Coronary artery (tissue), 2 donors: ENCODE data around the gene CELF2.
A peak's percentile ranks its signal among the peaks of the same experiment; 100 is the strongest.

Experiments used
- DNase-seq: peaks from one replicate; pipeline ENCODE4 v3.0.0-alpha.2; 2017; ENCODE audit warnings: low spot score
- H3K27ac ChIP-seq, 2 donors: fragments of 200-600 bp; sonication (generic); one replicate each; pipeline ENCODE4 v1.5.1; 2016 to 2019
- H3K4me3 ChIP-seq: fragments of 200-600 bp; sonication (generic); 2 replicates; pipeline ENCODE4 v1.5.1; 2016; ENCODE audit warnings: mild to moderate bottlenecking, moderate library complexity
- TF ChIP-seq, protein P1 (sequence below): fragments of 200-600 bp; sonication (generic); IDR thresholded peaks from one replicate; pipeline ENCODE4 v1.5.1; 2019; ENCODE audit warnings: antibody characterized with exemption

CELF2 gene

DNA sequence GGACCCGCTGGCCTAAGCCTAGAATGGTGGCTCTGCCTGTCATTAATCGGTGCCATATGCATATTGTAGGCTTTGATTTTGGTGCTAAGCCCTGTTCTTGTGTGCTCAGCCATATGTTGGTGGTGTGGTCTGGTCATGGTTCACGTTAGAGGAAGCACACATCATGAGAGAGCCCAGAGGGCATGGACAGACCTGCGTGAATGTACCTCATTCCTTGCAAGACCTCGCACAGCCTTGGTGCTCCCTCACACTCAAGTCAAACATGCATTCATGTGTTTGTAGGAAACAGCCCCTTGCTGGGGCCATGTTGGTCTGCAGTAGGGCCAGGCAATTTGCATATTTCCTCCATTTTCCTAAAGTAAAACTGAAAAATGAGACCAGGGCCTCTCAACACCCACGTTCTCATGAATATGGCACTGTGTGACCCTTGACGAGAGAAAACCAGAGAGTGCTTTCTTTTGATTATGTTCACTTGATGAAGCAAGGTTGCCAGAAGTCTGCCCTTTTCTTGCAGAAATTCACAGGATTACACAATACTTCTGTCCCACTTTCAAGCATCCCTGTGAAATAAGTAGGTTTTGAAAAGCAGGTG is 268.7 kb downstream of the CELF2 start:
- no peak overlapping the region for H3K4me3 ChIP-seq
- peak; percentile 54 for DNase-seq
- no peak overlapping the region for H3K27ac ChIP-seq
- TF ChIP-seq, protein P1, sequence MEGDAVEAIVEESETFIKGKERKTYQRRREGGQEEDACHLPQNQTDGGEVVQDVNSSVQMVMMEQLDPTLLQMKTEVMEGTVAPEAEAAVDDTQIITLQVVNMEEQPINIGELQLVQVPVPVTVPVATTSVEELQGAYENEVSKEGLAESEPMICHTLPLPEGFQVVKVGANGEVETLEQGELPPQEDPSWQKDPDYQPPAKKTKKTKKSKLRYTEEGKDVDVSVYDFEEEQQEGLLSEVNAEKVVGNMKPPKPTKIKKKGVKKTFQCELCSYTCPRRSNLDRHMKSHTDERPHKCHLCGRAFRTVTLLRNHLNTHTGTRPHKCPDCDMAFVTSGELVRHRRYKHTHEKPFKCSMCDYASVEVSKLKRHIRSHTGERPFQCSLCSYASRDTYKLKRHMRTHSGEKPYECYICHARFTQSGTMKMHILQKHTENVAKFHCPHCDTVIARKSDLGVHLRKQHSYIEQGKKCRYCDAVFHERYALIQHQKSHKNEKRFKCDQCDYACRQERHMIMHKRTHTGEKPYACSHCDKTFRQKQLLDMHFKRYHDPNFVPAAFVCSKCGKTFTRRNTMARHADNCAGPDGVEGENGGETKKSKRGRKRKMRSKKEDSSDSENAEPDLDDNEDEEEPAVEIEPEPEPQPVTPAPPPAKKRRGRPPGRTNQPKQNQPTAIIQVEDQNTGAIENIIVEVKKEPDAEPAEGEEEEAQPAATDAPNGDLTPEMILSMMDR, result no peak

DNA sequence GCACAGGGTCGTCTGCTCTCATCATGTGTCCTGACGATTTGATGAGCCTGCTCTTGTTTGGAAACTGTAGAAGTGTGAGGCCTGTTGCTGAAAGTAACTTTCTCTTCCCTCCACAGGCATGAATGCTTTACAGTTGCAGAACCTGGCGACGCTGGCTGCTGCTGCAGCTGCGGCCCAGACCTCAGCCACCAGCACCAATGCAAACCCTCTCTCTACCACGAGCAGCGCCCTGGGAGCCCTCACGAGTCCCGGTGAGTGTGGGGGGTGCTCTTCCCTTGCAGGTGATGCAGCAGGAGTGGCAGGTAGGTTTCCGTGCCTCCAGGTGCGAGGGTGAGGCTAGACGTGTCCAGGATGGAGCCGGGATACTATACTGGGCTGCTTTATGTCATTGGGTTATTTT is 270.6 kb downstream of the CELF2 start:
- TF ChIP-seq, protein P1, result no peak
- Histone ChIP-seq H3K4me3 (no peak overlapping the region), H3K27ac (no peak overlapping the region)
- no peak for DNase-seq

DNA sequence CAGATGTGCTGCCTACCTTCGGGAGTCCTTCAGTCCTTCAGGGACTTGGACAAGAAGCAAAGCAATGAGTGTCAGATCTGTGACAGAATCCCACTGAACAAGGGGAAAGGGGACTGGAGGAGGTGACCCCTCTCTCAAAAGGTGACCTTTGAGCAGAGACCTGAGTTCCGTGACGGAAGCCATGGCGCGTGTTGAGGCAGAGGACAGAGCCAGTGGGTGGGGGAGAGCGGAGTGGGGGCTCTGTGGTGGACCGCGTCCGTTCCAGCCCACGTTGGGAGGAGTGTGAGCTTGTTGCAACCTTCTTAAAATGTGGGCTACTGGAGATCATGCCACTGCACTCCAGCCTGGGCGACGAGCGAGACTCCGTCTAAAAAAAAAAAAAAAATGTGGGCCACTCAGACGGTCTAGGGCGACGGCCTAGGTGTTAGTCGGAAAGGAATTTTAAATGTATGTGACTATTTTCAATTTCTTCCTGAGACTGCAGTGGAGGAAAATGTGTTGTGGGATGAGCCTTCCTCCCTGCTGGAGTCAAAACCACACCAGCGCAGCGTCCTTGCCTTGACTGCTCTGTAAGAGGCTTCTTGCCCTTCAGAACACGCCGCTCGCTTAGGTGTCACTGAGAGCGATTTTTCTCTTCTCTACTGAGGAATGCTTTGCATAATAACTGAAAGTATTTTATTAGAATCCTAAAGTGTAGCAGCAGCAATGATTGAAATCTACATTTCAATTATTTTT is 272.7 kb downstream of the CELF2 start:
- peak; percentile 40 for DNase-seq
- Histone ChIP-seq H3K4me3 (no peak overlapping the region), H3K27ac (no peak overlapping the region)
- TF ChIP-seq, protein P1, result no peak

DNA sequence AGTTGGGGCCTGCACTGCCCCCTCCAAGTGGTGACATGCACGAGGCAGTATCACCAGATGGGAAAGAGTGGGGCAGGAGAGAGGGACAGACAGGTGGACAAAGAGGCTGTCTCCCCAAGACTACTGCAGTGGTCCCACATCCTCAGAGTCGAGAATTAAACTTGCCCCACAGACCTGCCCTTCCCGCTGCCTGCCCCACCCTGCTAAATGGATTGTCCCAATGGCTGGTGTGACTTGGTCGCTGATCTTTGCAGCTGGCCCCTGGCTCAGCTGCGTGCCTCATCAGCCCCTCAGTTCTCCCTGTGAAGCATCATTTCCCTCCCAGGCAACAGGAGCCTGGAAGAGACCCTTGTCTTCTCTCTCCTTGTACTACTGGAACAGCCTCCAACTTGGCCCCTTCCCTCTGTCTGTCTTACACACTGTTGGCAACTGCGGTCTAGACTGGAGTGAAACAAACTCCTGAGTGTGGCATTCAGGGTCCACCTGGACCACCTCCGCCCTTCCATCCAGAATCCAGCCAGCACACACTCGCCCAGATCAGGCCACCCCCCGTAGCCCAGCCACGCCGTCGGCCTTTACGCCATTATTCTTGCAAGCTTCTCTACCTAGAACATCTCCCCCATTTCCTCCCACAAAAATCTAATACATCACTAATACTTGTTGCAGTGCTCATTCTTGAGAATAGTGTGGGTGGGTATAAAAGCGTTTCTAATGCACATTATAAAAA is 275.1 kb downstream of the CELF2 start:
- TF ChIP-seq, protein P1, result no peak
- Histone ChIP-seq H3K27ac (no peak overlapping the region), H3K4me3 (no peak overlapping the region)
- DNase-seq, result peak; percentile 55

DNA sequence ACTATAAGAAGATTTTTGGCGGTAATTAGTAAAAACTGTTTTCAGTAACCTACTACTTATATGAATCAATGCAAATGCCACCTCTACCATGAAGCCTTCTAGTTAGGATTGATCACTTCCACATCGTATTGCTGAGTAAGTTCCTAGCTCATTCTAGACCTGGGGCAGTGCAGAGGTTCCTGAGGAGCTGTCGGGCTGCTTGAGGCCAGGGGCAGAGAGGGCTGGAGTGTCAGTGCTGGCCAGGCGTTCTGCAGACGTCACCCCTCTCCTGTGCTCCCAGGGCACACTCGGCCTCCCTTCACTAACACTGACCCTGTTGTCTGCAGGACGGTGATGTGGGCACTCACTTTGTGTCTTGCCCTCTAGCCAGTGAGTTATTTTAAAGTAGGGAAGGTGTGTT is 275.7 kb downstream of the CELF2 start:
- DNase-seq, result peak; percentile 57
- Histone ChIP-seq H3K4me3 (no peak overlapping the region), H3K27ac (no peak overlapping the region)
- TF ChIP-seq, protein P1, result no peak

DNA sequence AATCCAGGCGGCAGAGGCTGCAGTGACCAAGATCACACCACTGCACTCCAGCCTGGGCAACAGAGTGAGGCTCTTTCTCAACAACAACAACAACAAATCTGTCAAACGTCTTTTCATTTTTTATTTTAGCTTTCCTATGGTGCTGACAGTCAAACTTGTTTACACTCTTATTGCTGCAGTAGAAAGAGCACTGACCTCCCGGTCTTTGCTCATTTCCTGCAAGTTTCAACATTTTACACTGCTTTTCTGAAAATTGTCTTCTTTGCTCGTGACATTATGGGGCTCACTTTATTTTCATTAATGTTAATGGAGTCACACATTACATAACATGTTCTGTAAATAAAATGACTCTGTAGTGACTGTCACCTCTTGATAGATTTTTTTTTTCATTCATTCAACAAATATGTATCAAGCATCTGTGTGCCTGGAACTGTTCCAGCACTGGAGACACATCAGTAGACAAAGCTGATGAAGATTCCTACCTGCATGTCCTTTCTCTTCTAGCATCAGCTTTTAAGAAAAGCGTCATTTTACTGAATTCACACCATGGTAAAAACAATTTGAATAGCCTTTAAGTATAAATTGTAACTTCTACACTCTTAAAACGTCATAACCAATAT is 277.3 kb downstream of the CELF2 start:
- TF ChIP-seq, protein P1, result no peak
- Histone ChIP-seq H3K27ac (no peak overlapping the region), H3K4me3 (no peak overlapping the region)
- no peak for DNase-seq
